ENCODE data around the gene GFRA1.

Gene GFRA1

DNA sequence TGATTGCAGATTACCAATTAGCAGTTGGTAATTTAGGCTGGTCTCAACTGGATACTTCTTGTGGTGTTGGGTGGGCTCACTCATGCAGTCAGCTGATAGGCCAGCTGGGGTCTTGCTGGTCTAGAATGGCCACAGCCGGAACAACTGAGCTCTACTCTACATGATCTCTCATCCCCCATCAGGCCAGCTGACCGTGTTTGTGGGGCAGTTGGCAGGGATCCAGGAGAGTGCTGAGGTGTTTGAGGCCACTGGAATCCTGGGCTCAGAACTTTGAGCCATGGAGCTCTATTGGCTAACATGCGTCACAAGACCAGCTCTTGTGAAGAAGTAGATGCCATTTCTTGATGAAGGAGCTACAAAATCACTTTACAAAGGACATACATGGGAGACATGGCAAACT is 242.4 kb downstream of the GFRA1 start:
- Histone ChIP-seq H3K9me3 (no peaks in the 10 kb centered on the region), H3K4me3 (ENCODE audit: low read depth in 1 of 2, low read length in 1 of 2) (no peak overlapping the region), H3K4me1 (ENCODE audit: control insufficient read depth in 1 of 2, insufficient read depth in 1 of 2, low read depth in 1 of 2, low read length in 1 of 2) (no peaks in the 10 kb centered on the region), H3K36me3 (no peaks in the 10 kb centered on the region), H3K27me3 (no peaks in the 10 kb centered on the region), H3K27ac (no peak overlapping the region)
- no peak for TF ChIP-seq CTCF (IDR thresholded peaks at IDR 0.05)

DNA sequence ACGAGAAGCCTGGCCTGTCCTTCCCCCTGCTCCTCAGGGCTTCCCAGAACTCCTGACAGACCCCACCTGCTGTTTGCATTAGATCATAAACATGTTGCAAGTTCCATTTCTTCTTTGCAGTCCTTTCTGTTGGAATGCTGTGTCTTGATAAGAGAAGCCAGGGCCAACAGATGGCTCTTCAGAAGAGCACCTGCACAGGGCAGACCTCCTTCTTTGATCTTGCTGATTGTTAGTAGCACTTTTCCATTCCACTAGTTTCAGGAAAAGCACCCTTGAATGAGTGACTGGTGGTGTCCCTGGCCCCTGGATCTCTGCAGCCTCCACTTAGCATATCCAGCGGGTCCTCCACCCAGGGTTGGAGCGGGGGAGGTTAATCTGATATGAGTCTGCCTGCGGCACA is 243.2 kb downstream of the GFRA1 start:
- no peaks in the 10 kb centered on the region for H3K36me3 ChIP-seq
- H3K27ac ChIP-seq = no peak overlapping the region
- H3K27me3 ChIP-seq = no peaks in the 10 kb centered on the region
- no peak overlapping the region for H3K4me3 ChIP-seq (ENCODE audit: low read depth in 1 of 2, low read length in 1 of 2)
- H3K4me1 ChIP-seq (ENCODE audit: control insufficient read depth in 1 of 2, insufficient read depth in 1 of 2, low read depth in 1 of 2, low read length in 1 of 2) = no peaks in the 10 kb centered on the region
- H3K9me3 ChIP-seq = no peaks in the 10 kb centered on the region
- no peak for TF ChIP-seq CTCF (IDR thresholded peaks at IDR 0.05)

DNA sequence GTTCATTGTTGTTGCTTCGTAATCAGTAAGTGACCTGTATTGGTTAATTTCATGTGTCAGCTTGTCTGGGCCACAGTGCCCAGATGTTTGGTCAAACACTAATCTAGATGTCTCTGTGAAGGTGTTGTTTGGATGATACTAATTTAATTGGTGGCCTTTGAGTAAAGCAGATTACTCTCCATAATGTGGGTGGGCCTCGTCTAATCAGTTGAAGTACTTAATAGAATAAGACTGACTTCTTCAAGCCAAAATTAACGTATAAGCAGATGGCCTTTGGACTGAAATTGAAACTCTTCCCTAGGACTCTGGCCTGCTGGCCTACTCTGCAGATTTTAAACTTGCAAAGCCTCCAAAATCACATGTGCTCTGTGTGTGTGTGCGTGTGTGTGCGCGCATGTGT is 245.7 kb downstream of the GFRA1 start:
- H3K27me3 ChIP-seq = no peaks in the 10 kb centered on the region
- H3K36me3 ChIP-seq = no peaks in the 10 kb centered on the region
- H3K27ac ChIP-seq = no peak overlapping the region
- no peaks in the 10 kb centered on the region for H3K4me1 ChIP-seq (ENCODE audit: control insufficient read depth in 1 of 2, insufficient read depth in 1 of 2, low read depth in 1 of 2, low read length in 1 of 2)
- no peaks in the 10 kb centered on the region for H3K9me3 ChIP-seq
- no peak for TF ChIP-seq CTCF (IDR thresholded peaks at IDR 0.05)
- H3K4me3 ChIP-seq (ENCODE audit: low read depth in 1 of 2, low read length in 1 of 2) = no peak overlapping the region

GRCh38 chr10:116026725-116027124 is 246.3 kb downstream of the GFRA1 start:
- H3K27ac ChIP-seq = no peak overlapping the region
- H3K4me1 ChIP-seq (ENCODE audit: control insufficient read depth in 1 of 2, insufficient read depth in 1 of 2, low read depth in 1 of 2, low read length in 1 of 2) = no peaks in the 10 kb centered on the region
- H3K36me3 ChIP-seq = no peaks in the 10 kb centered on the region
- no peak for TF ChIP-seq CTCF (IDR thresholded peaks at IDR 0.05)
- no peaks in the 10 kb centered on the region for H3K9me3 ChIP-seq
- no peak overlapping the region for H3K4me3 ChIP-seq (ENCODE audit: low read depth in 1 of 2, low read length in 1 of 2)
- H3K27me3 ChIP-seq = no peaks in the 10 kb centered on the region

DNA sequence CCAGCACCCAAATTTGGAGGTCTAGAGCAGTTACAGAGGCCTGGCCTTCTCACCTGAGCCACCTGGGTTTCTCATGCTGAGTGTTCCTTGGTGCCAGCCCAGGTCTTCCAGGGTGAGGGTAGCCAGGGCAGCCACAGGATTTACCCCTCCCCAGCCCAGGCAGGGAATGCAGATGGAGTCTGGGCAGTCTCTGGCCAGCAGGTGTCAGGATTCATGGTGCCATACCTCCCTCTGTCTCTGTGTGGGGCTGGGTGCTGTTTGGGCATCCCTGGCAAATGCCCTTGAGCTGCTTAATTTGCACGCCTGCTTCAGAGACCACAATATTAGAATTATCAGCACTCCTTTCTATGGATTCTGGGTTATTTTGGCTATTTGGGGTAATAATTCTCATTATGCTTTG is 246.7 kb downstream of the GFRA1 start:
- Histone ChIP-seq H3K9me3 (no peaks in the 10 kb centered on the region), H3K36me3 (no peaks in the 10 kb centered on the region), H3K4me1 (ENCODE audit: control insufficient read depth in 1 of 2, insufficient read depth in 1 of 2, low read depth in 1 of 2, low read length in 1 of 2) (no peaks in the 10 kb centered on the region), H3K4me3 (ENCODE audit: low read depth in 1 of 2, low read length in 1 of 2) (no peak overlapping the region), H3K27ac (no peak overlapping the region), H3K27me3 (no peaks in the 10 kb centered on the region)
- no peak for TF ChIP-seq CTCF (IDR thresholded peaks at IDR 0.05)

DNA sequence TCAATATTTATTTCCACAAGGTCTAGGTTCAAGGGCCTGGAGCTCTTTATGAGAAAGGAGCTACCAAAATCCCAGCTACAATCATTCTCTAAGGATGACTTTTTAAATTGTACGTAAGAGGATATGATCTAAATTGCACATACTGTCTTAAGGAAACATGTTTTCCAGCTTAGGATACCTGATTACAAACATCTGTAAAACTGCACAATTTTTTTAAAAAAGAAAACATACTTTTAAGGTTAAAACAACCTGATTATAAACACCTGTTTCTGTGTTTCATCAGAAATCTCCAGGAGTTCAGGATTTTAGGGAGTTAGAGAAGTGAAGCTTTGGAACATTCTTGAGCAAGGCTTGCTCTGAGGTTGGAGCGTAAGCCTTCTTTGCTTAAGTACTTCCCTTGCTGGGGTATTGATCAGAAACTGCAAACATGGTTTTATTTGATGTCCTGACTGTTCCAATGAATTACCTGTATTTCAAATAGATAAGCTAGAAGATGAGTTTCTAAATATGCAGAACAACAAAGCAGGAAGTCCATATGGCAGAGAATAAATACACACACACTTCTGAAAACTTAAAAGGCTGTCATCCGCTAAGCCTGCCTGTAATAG is 248.6 kb downstream of the GFRA1 start:
- H3K4me3 ChIP-seq (ENCODE audit: low read depth in 1 of 2, low read length in 1 of 2) = no peak overlapping the region
- no peaks in the 10 kb centered on the region for H3K27me3 ChIP-seq
- H3K4me1 ChIP-seq (ENCODE audit: control insufficient read depth in 1 of 2, insufficient read depth in 1 of 2, low read depth in 1 of 2, low read length in 1 of 2) = no peaks in the 10 kb centered on the region
- no peak for TF ChIP-seq CTCF (IDR thresholded peaks at IDR 0.05)
- H3K9me3 ChIP-seq = no peaks in the 10 kb centered on the region
- no peaks in the 10 kb centered on the region for H3K36me3 ChIP-seq
- no peak overlapping the region for H3K27ac ChIP-seq

All from neutrophil (primary cell).